Measurements from ENCODE around the gene MRTFA.
"Not testable (repeated sequence)": the region's sequence is repeated elsewhere in the genome, so short reads cannot be mapped to it uniquely, and the experiment has no call there.

MRTFA gene

DNA sequence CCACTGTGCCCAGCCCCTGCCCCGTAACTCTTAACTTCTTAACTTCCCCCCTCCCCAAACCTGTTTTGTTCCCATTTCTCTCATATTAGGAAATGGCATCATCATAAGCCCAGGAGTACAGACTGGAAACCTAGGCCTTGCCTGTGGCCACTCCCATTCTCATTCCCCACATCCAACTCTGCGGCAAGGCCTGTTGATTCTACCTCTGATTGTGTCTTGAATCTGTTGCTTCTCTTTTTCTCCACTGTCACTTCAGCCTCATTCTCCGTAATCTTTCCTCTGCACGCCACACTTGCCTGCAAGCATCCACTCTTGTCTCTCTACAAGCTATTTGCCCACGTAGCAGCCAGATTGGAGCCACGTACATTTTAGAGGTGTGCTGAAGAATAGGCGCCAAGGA, 240.9 kb downstream of the MRTFA start:
- H3K36me3 ChIP-seq (ENCODE audit: control insufficient read depth in 1 of 2, insufficient read depth in 2 of 2, low read length in 2 of 2) = peaks cover 0 to 4% of the 10 kb centered on the region in 2 donors
- no peak overlapping the region for H3K9ac ChIP-seq (ENCODE audit: low read depth in 1 of 2, low read length in 2 of 2)
- H3K9me3 ChIP-seq (ENCODE audit: control insufficient read depth in 1 of 2, low read length in 2 of 2) = no peaks in the 10 kb centered on the region
- H3K4me1 ChIP-seq (ENCODE audit: control insufficient read depth in 1 of 2, insufficient read depth in 2 of 2, low read length in 2 of 2) = no peaks in the 10 kb centered on the region
- no peak overlapping the region for H3K4me3 ChIP-seq (ENCODE audit: low read depth in 1 of 2, low read length in 2 of 2)
- no peak overlapping the region for H3K27ac ChIP-seq (ENCODE audit: low read depth, low read length)
- no peaks in the 10 kb centered on the region for H3K27me3 ChIP-seq (ENCODE audit: control insufficient read depth in 1 of 2, insufficient read depth in 2 of 2, low read length in 2 of 2)

DNA sequence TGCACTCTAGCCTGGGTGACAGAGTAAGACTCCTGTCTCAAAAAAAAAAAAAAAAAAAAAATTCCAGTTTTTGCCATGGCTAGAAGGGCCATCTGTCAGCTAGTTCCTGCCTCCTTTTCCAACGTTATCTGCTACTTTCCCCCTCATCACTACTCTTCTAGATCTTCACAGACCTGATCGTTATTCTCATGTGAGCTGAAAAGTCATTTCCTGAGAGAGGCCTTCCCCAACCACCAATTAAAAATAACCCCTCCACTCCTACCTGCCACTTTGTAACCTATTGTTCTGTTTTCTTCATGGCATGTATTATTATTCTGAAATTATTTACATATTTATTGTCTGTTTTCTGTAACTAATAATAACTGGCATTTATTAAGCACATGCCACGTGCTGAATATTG, 241.9 kb downstream of the MRTFA start:
- Histone ChIP-seq H3K36me3 (ENCODE audit: control insufficient read depth in 1 of 2, insufficient read depth in 2 of 2, low read length in 2 of 2) (peaks cover 0 to 3% of the 10 kb centered on the region in 2 donors), H3K27ac (ENCODE audit: low read depth, low read length) (no peak overlapping the region), H3K9ac (ENCODE audit: low read depth in 1 of 2, low read length in 2 of 2) (no peak overlapping the region), H3K4me1 (ENCODE audit: control insufficient read depth in 1 of 2, insufficient read depth in 2 of 2, low read length in 2 of 2) (no peaks in the 10 kb centered on the region), H3K9me3 (ENCODE audit: control insufficient read depth in 1 of 2, low read length in 2 of 2) (no peaks in the 10 kb centered on the region), H3K4me3 (ENCODE audit: low read depth in 1 of 2, low read length in 2 of 2) (no peak overlapping the region), H3K27me3 (ENCODE audit: control insufficient read depth in 1 of 2, insufficient read depth in 2 of 2, low read length in 2 of 2) (no peaks in the 10 kb centered on the region)

DNA sequence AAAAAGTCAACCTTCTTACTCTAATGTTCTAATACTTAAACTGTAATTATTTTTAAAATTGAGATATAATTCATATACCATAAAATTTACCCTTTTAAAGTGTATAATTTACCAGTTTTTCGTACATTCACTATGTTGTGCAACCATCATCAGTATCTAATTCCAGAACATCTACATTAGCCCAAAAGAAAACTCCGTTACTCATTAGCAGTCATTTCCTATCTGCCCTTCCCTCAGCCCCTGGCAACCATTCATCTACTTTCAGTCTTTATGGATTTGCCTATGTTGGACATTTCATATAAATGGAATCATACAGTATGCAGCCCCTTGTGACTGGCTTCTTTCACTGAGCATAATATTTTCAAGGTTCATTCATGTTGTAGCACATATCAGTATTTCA, 243.9 kb downstream of the MRTFA start:
- Histone ChIP-seq H3K4me3 (ENCODE audit: low read depth in 1 of 2, low read length in 2 of 2) (no peak overlapping the region), H3K36me3 (ENCODE audit: control insufficient read depth in 1 of 2, insufficient read depth in 2 of 2, low read length in 2 of 2) (peaks cover 0 to 3% of the 10 kb centered on the region in 2 donors), H3K27ac (ENCODE audit: low read depth, low read length) (no peak overlapping the region), H3K27me3 (ENCODE audit: control insufficient read depth in 1 of 2, insufficient read depth in 2 of 2, low read length in 2 of 2) (no peaks in the 10 kb centered on the region), H3K9ac (ENCODE audit: low read depth in 1 of 2, low read length in 2 of 2) (no peak overlapping the region), H3K9me3 (ENCODE audit: control insufficient read depth in 1 of 2, low read length in 2 of 2) (no peaks in the 10 kb centered on the region), H3K4me1 (ENCODE audit: control insufficient read depth in 1 of 2, insufficient read depth in 2 of 2, low read length in 2 of 2) (peaks cover 8 to 12% of the 10 kb centered on the region in 2 donors)

DNA sequence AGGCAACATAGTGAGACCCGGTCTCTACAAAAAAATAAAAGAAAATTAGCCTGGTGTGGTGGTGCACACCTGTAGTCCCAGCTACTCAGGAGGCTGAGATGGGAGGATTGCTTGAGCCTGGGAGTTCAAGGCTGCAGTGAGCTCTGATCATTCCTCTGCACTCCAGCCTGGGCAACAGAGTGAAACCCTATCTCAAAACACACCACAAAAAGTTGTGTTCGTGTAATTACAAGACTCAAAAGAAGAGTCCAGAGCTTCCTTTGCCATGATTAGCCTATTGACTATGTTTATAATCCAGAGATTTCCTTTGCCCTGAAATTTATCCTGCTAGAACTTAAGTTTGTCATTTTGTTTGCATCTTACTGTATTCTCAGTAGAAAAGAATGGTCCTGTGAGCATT, 245.1 kb downstream of the MRTFA start:
- H3K4me3 ChIP-seq (ENCODE audit: low read depth in 1 of 2, low read length in 2 of 2) = no peak overlapping the region
- H3K27me3 ChIP-seq (ENCODE audit: control insufficient read depth in 1 of 2, insufficient read depth in 2 of 2, low read length in 2 of 2) = no peaks in the 10 kb centered on the region
- peaks cover 17 to 21% of the 10 kb centered on the region in 2 donors for H3K4me1 ChIP-seq (ENCODE audit: control insufficient read depth in 1 of 2, insufficient read depth in 2 of 2, low read length in 2 of 2)
- H3K27ac ChIP-seq (ENCODE audit: low read depth, low read length) = no peak overlapping the region
- no peak overlapping the region for H3K9ac ChIP-seq (ENCODE audit: low read depth in 1 of 2, low read length in 2 of 2)
- peaks cover 0 to 3% of the 10 kb centered on the region in 2 donors for H3K36me3 ChIP-seq (ENCODE audit: control insufficient read depth in 1 of 2, insufficient read depth in 2 of 2, low read length in 2 of 2)
- no peaks in the 10 kb centered on the region for H3K9me3 ChIP-seq (ENCODE audit: control insufficient read depth in 1 of 2, low read length in 2 of 2)

DNA sequence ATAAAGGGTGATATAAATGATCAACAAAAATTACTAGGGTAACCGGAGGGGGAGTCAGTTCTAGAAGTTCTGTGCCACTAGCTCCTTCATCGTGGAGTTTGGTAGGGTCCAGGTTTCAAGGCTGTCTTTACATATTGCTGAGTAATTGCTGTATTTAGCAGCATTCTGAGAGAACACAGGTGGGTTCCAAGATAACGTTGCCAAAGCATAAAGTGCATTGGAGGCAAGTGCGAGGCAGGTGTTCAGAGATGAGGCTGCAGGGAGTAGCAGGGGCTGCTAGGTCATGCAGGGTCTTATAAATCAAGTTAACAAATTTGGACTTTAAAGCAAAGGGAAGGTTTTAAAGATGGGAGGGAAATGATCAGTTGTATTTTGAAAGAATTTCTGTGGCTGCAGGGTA, 248.3 kb downstream of the MRTFA start:
- H3K4me1 ChIP-seq (ENCODE audit: control insufficient read depth in 1 of 2, insufficient read depth in 2 of 2, low read length in 2 of 2) = peaks cover 21 to 31% of the 10 kb centered on the region in 2 donors
- peak overlapping the region in 1 of 2 donors; percentile 16 for H3K4me3 ChIP-seq (ENCODE audit: low read depth in 1 of 2, low read length in 2 of 2)
- no peak overlapping the region for H3K27ac ChIP-seq (ENCODE audit: low read depth, low read length)
- H3K27me3 ChIP-seq (ENCODE audit: control insufficient read depth in 1 of 2, insufficient read depth in 2 of 2, low read length in 2 of 2) = no peaks in the 10 kb centered on the region
- H3K9me3 ChIP-seq (ENCODE audit: control insufficient read depth in 1 of 2, low read length in 2 of 2) = no peaks in the 10 kb centered on the region
- no peaks in the 10 kb centered on the region for H3K36me3 ChIP-seq (ENCODE audit: control insufficient read depth in 1 of 2, insufficient read depth in 2 of 2, low read length in 2 of 2)
- no peak overlapping the region for H3K9ac ChIP-seq (ENCODE audit: low read depth in 1 of 2, low read length in 2 of 2)

DNA sequence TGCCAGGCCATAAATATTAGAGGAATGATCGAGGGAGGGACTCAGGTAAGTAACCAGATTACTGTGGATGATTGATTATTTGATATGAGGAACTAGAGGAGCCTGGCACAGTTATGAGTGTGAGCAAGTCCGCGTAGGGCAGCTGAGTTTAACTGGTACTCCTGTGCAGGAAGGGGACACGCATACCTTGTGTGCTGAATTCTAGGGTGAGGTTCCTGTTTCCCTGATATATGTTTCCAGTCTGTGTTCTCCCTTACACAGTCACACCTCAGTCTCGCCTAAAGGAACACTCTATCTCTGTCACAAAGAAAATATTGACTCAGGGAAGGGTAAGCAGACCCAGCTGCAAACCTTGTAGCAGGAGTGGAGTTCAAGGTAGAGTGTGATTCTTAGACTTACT, 248.8 kb downstream of the MRTFA start:
- Histone ChIP-seq H3K4me1 (ENCODE audit: control insufficient read depth in 1 of 2, insufficient read depth in 2 of 2, low read length in 2 of 2) (peaks cover 21 to 31% of the 10 kb centered on the region in 2 donors), H3K9ac (ENCODE audit: low read depth in 1 of 2, low read length in 2 of 2) (no peak overlapping the region), H3K36me3 (ENCODE audit: control insufficient read depth in 1 of 2, insufficient read depth in 2 of 2, low read length in 2 of 2) (no peaks in the 10 kb centered on the region), H3K27me3 (ENCODE audit: control insufficient read depth in 1 of 2, insufficient read depth in 2 of 2, low read length in 2 of 2) (no peaks in the 10 kb centered on the region), H3K9me3 (ENCODE audit: control insufficient read depth in 1 of 2, low read length in 2 of 2) (no peaks in the 10 kb centered on the region), H3K4me3 (ENCODE audit: low read depth in 1 of 2, low read length in 2 of 2) (peak overlapping the region in 1 of 2 donors; percentile 16), H3K27ac (ENCODE audit: low read depth, low read length) (no peak overlapping the region)

DNA sequence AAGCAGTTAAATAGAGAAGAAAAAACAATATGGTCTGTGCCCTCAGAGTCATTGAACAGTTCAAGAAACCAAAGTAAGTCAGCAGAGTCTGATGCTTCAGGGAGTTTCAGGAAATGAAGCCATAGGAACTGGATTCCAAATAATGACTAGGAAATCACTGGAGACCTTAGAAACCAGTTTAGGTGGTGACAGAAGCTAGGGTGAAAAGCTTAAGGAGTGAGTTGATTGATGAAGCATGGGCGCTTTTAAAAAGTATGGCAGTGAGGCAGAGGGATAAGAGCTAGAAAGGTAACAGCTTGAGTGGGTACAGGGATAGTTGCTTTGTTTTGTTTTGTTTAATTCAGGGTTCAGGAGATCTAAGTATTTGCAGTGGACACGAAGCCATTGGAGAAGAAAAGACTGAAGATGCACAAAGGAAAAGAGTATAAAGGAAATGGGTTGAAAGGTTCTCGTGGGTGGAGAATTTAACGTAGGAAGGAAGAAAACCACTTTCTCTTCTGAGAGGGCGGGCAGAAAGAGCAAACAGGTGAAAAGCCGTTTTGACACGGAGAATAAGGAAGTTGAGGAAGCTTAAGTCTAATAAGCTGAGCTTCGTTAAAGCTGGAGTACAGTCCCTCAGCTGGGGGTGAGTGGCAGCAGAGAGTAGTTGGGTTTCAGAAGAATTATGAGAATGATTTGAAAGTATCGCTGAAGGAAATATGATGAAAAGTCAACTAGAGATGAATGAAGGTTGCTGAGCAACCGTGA, 251.3 kb downstream of the MRTFA start:
- no peaks in the 10 kb centered on the region for H3K9me3 ChIP-seq (ENCODE audit: control insufficient read depth in 1 of 2, low read length in 2 of 2)
- H3K4me1 ChIP-seq (ENCODE audit: control insufficient read depth in 1 of 2, insufficient read depth in 2 of 2, low read length in 2 of 2) = peaks cover 21 to 35% of the 10 kb centered on the region in 2 donors
- H3K36me3 ChIP-seq (ENCODE audit: control insufficient read depth in 1 of 2, insufficient read depth in 2 of 2, low read length in 2 of 2) = peaks cover 0 to 3% of the 10 kb centered on the region in 2 donors
- no peak overlapping the region for H3K27ac ChIP-seq (ENCODE audit: low read depth, low read length)
- H3K27me3 ChIP-seq (ENCODE audit: control insufficient read depth in 1 of 2, insufficient read depth in 2 of 2, low read length in 2 of 2) = no peaks in the 10 kb centered on the region
- H3K9ac ChIP-seq (ENCODE audit: low read depth in 1 of 2, low read length in 2 of 2) = no peak overlapping the region
- peak overlapping the region in 1 of 2 donors; percentile 10 for H3K4me3 ChIP-seq (ENCODE audit: low read depth in 1 of 2, low read length in 2 of 2)

DNA sequence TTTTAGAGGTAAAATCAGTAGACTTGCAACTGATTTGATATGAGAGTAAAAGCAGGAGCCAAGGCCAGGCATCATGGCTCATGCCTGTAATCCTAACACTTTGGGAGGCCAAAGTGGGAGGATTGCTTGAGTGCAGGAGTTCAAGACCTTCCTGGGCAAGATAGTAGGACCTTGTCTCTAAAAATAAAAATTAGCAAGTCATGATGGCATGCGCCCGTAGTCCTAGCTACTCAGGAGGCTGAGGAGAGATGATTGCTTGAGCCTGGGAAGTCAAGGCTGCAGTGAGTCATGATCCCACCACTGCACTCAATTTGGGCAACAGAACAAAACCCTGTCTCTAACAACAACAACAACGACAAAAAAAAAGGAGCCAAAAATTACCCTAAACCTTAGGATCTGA, 252.6 kb downstream of the MRTFA start:
- H3K27ac ChIP-seq (ENCODE audit: low read depth, low read length) = no peak overlapping the region

DNA sequence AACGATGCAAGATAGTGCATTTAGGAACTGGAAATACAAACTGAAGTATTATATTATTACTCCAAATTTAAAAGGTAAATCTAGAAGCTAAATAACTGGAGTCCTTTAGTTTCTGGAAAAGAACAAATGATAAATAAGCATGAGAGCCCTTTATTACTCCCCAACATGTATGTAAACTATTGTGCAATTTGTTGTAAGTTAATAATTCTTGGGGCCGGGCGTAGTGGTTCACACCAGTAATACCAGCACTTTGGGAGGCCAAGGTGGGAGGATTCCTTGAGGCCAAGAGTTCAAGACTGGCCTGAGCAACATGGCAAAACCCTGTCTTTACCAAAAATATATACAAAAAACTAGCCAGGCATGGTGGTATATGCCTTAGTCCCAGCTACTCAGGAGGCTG, 255.1 kb downstream of the MRTFA start:
- peaks cover 0 to 3% of the 10 kb centered on the region in 2 donors for H3K36me3 ChIP-seq (ENCODE audit: control insufficient read depth in 1 of 2, insufficient read depth in 2 of 2, low read length in 2 of 2)
- peaks cover 4 to 21% of the 10 kb centered on the region in 2 donors for H3K4me1 ChIP-seq (ENCODE audit: control insufficient read depth in 1 of 2, insufficient read depth in 2 of 2, low read length in 2 of 2)
- no peaks in the 10 kb centered on the region for H3K9me3 ChIP-seq (ENCODE audit: control insufficient read depth in 1 of 2, low read length in 2 of 2)
- H3K9ac ChIP-seq (ENCODE audit: low read depth in 1 of 2, low read length in 2 of 2) = no peak overlapping the region
- no peak overlapping the region for H3K4me3 ChIP-seq (ENCODE audit: low read depth in 1 of 2, low read length in 2 of 2)
- H3K27me3 ChIP-seq (ENCODE audit: control insufficient read depth in 1 of 2, insufficient read depth in 2 of 2, low read length in 2 of 2) = no peaks in the 10 kb centered on the region
- H3K27ac ChIP-seq (ENCODE audit: low read depth, low read length) = no peak overlapping the region

More for the DNA sequence above, 252.6 kb downstream of the MRTFA start:
- no peak overlapping the region for H3K9ac ChIP-seq (ENCODE audit: low read depth in 1 of 2, low read length in 2 of 2)
- no peaks in the 10 kb centered on the region for H3K9me3 ChIP-seq (ENCODE audit: control insufficient read depth in 1 of 2, low read length in 2 of 2)
- H3K27me3 ChIP-seq (ENCODE audit: control insufficient read depth in 1 of 2, insufficient read depth in 2 of 2, low read length in 2 of 2) = no peaks in the 10 kb centered on the region
- peaks cover 21 to 41% of the 10 kb centered on the region in 2 donors for H3K4me1 ChIP-seq (ENCODE audit: control insufficient read depth in 1 of 2, insufficient read depth in 2 of 2, low read length in 2 of 2)
- peaks cover 0 to 3% of the 10 kb centered on the region in 2 donors for H3K36me3 ChIP-seq (ENCODE audit: control insufficient read depth in 1 of 2, insufficient read depth in 2 of 2, low read length in 2 of 2)
- no peak overlapping the region for H3K4me3 ChIP-seq (ENCODE audit: low read depth in 1 of 2, low read length in 2 of 2)

DNA sequence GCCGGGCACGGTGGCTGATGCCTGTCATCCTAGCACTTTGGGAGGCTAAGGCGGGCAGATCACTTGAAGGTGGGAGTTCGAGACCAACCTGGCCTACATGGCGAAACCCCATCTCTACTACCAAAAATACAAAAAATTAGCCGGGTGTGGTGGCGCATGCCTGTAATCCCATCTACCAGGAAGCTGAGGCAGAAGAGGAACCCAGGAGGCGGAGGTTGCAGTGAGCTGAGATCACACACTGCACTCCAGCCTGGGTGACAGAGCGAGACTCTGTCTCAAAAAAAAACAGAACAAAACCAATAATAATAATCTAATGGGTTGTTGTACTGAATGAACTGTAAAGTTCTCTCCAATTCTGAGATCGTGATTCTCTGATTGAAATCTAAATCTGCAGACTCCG, 258.1 kb downstream of the MRTFA start:
- not testable (repeated sequence) for H3K9me3 ChIP-seq (ENCODE audit: control insufficient read depth in 1 of 2, low read length in 2 of 2); H3K27me3 ChIP-seq (ENCODE audit: control insufficient read depth in 1 of 2, insufficient read depth in 2 of 2, low read length in 2 of 2); H3K9ac ChIP-seq (ENCODE audit: low read depth in 1 of 2, low read length in 2 of 2); H3K27ac ChIP-seq (ENCODE audit: low read depth, low read length); H3K4me3 ChIP-seq (ENCODE audit: low read depth in 1 of 2, low read length in 2 of 2); H3K36me3 ChIP-seq (ENCODE audit: control insufficient read depth in 1 of 2, insufficient read depth in 2 of 2, low read length in 2 of 2)
- peaks cover 0 to 12% of the 10 kb centered on the region in 2 donors for H3K4me1 ChIP-seq (ENCODE audit: control insufficient read depth in 1 of 2, insufficient read depth in 2 of 2, low read length in 2 of 2)
